RWPE1 (cell line): ENCODE results near the gene C11orf16.
"Not testable (repeated sequence)": the region's sequence is repeated elsewhere in the genome, so short reads cannot be mapped to it uniquely, and the experiment has no call there.

Experiments
- CTCF ChIA-PET: fragments of 350-600 bp; sonication (Branson Sonifier 250); formaldehyde crosslinking; extraction: SDS; loops from one replicate; lab custom pipeline; 2021; lab: Yijun Ruan, JAX
- POLR2A ChIA-PET: fragments of 400-600 bp; formaldehyde crosslinking; extraction: SDS; loops from one replicate; lab custom pipeline; 2020; ENCODE audit warnings: antibody characterized with exemption; ENCODE audit not compliant: low non-redundant PET; lab: Yijun Ruan, JAX
- DNase-seq: peaks from one replicate; pipeline ENCODE4 v3.0.0; 2012; ENCODE audit warnings: low spot score
- H3K27ac ChIP-seq: fragments of 450-650 bp; 2 replicates; pipeline ENCODE4 v1.5.1; 2017
- CTCF ChIP-seq: fragments of 450-650 bp; conservative IDR thresholded peaks from 2 replicates; pipeline ENCODE4 v1.5.1; 2017; ENCODE audit warnings: low read depth, mild to moderate bottlenecking

The C11orf16 gene

GRCh38 chr11:8941341-8942103 lies 8.8 kb upstream of the C11orf16 start:
- no peak for TF ChIP-seq CTCF
- no peak overlapping the region for H3K27ac ChIP-seq
- DNase-seq = no peak
- ChIA-PET POLR2A (no interaction called here), CTCF (no interaction called here)

- DNase-seq = no peak
- ChIA-PET POLR2A (no interaction called here), CTCF (interaction anchor here (0.6 to 0.7 kb wide), 2 partner anchors 29 to 371 kb away, joined by 3 read pairs; no protein-coding TSS in a partner anchor)
- no peak overlapping the region for H3K27ac ChIP-seq
- TF ChIP-seq CTCF = no peak
Measured at GRCh38 chr11:8937659-8938058, 4.9 kb upstream of the C11orf16 start.

DNA sequence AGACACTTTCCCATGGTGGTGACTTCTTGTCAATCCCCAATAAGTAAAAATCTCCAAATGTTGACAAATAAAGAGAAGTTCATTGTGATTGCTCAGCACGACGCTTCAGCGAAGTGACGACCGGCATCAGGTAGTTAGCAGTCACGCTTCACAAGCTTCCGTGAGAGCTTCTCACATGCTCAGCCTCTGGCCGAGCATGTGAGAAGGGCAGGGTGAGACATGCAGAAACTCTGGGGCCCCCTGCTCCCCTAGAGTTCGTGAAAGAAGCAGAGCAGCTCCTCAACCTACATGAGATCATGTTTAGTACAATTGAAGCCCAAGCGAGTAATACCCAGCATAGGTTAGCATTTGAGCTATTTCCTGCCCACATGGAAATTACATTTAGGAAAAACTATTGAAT lies 4.4 kb upstream of the C11orf16 start:
- POLR2A ChIA-PET = no interaction called here
- TF ChIP-seq CTCF = no peak
- H3K27ac ChIP-seq = no peak overlapping the region
- DNase-seq = no peak
- CTCF ChIA-PET = interaction anchor here (0.6 to 0.7 kb wide), 2 partner anchors 28 to 370 kb away, joined by 3 read pairs; no protein-coding TSS in a partner anchor

DNA sequence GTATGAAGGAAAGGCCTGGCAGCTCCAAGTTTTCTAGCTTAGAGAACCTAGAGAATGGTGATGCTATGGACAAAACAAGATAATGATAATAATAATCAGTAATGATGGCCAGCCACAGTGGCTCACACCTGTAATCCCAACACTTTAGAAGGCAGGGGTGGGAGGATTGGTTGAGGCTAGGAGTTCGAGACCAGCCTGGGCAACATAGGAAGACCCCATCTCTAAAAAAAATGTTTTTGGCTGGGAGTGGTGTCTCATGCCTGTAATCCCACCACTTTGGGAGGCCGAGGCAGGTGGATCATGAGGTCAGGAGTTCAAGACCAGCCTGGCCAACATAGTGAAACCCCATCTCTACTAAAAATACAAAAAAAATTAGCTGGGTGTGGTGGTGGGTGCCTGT lies 3.0 kb upstream of the C11orf16 start:
- DNase-seq, CTCF ChIA-PET: not testable (repeated sequence)
- POLR2A ChIA-PET = interaction anchor here (0.5 kb wide), 1 partner anchor 23 kb away, joined by 4 read pairs; no protein-coding TSS in a partner anchor

DNA sequence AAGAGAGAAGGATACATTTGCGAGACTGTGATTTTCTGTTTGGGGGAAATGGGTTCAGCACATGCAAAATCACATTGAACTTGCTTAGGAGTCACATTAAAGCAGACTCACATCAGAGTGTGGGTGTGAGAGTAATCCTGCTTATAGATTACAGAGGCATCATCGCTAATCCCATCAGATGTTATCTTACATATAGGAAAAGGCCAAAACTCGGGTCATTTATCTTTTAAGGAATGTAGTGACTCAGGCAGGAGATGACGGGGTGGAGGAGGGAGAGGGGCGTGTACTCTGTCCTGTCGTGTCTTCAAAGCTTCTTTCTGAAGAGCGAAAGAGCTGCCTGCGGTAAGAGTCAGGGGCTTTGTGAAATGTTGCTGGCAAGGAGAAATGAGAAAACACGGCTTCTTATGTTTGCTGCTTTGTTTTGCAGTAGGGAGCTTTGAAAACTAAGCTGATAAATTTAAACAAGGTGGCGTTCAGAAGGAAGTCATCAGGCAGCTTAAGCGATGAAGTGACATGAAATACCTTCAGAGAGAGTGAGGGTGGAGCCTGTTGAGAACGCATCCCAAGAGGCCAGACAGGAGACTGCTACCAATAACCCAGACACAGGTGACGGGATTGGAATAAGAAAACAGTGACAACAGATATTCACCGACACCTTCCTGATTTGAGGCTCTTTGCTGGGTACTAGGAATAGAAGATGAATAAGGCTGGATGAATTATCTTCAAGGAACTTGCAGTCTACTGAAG lies 2.2 kb upstream of the C11orf16 start:
- TF ChIP-seq CTCF = no peak
- ChIA-PET CTCF (interaction anchor here (0.6 kb wide), 2 partner anchors 234 to 312 kb away, joined by 3 read pairs; no protein-coding TSS in a partner anchor), POLR2A (no interaction called here)
- H3K27ac ChIP-seq = no peak overlapping the region; the same call in 1 of the 2 replicates
- peak; percentile 67 for DNase-seq

More for the DNA sequence above, 3.0 kb upstream of the C11orf16 start:
- not testable (repeated sequence) for H3K27ac ChIP-seq

- POLR2A ChIA-PET = no interaction called here
- DNase-seq = no peak
- TF ChIP-seq CTCF = no peak
- CTCF ChIA-PET = no interaction called here
- H3K27ac ChIP-seq = peak overlapping the region; percentile 47
Measured at GRCh38 chr11:8933931-8934330, 1.2 kb upstream of the C11orf16 start.
